NCI-H1048 (cell line): ENCODE measurements around the gene IDH3G.
A peak's percentile ranks its signal among the peaks of the same experiment; 100 is the strongest.

ENCODE experiments used
- DNase-seq: peaks from one replicate; lab custom pipeline; 2025; lab: John Stamatoyannopoulos, UW

Gene IDH3G

GRCh38 chrX:153773741-153774575 is 20.2 kb downstream of the IDH3G start:
- DNase-seq = no peak

- DNase-seq = no peak
These were observed 21.0 kb downstream of the IDH3G start for GRCh38 chrX:153773218-153773611.

- DNase-seq = no peak
These were observed 21.6 kb downstream of the IDH3G start for GRCh38 chrX:153772316-153773217.

GRCh38 chrX:153771415-153772315 is 22.5 kb downstream of the IDH3G start:
- DNase-seq = no peak

GRCh38 chrX:153770601-153771414 is 23.4 kb downstream of the IDH3G start:
- no peak for DNase-seq

GRCh38 chrX:153769865-153770600 is 24.1 kb downstream of the IDH3G start:
- DNase-seq = no peak

- DNase-seq = no peak
These were observed 24.9 kb downstream of the IDH3G start for GRCh38 chrX:153769158-153769864.

- no peak for DNase-seq
These were observed 25.6 kb downstream of the IDH3G start for GRCh38 chrX:153768311-153769157.

GRCh38 chrX:153767674-153768055 is 26.5 kb downstream of the IDH3G start:
- DNase-seq = no peak

- no peak for DNase-seq
These were observed 27.1 kb downstream of the IDH3G start for GRCh38 chrX:153766871-153767673.

GRCh38 chrX:153766098-153766817 is 27.9 kb downstream of the IDH3G start:
- DNase-seq = no peak

- no peak for DNase-seq
These were observed 28.8 kb downstream of the IDH3G start for GRCh38 chrX:153765138-153766079.

GRCh38 chrX:153764786-153765137 is 29.4 kb downstream of the IDH3G start:
- no peak for DNase-seq

- peak; percentile 70 for DNase-seq
These were observed 30.0 kb downstream of the IDH3G start, which contains the start of gene PLXNB3 for GRCh38 chrX:153763989-153764755. Gene PLXNB3, plus strand, starts transcription at chrX:153764249. Its CDS starts 1,287 bp downstream, at chrX:153765536.

- no peak for DNase-seq
These were observed 30.8 kb downstream of the IDH3G start for GRCh38 chrX:153763298-153763932.
